Measurements from ENCODE around the gene CAVIN3.

Gene CAVIN3

DNA sequence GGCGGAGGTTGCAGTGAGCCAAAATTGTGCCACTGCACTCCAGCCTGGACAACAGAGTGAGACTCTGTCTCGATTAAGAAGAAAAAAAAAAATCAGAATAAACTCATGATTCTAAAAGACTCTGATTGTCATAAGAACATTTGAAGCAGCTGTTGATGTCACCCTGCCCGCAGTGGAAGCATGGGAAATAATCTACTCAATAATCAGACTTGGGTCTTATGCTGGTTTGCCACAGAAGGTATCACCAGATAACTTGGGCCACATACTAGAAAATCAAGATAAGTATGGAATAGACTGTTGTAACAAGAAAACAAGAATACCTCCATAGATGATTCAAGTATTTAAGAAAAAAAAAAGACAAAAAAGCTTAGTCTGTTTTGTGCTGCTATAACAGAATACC lies 8.2 kb downstream of the CAVIN3 start:
- TF ChIP-seq, protein P1, sequence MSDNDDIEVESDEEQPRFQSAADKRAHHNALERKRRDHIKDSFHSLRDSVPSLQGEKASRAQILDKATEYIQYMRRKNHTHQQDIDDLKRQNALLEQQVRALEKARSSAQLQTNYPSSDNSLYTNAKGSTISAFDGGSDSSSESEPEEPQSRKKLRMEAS (IDR thresholded peaks at IDR 0.05) = no peak
- TF ChIP-seq RAD21 (IDR thresholded peaks at IDR 0.05; ENCODE audit: low read depth) = no peak
- TF ChIP-seq, protein P2, sequence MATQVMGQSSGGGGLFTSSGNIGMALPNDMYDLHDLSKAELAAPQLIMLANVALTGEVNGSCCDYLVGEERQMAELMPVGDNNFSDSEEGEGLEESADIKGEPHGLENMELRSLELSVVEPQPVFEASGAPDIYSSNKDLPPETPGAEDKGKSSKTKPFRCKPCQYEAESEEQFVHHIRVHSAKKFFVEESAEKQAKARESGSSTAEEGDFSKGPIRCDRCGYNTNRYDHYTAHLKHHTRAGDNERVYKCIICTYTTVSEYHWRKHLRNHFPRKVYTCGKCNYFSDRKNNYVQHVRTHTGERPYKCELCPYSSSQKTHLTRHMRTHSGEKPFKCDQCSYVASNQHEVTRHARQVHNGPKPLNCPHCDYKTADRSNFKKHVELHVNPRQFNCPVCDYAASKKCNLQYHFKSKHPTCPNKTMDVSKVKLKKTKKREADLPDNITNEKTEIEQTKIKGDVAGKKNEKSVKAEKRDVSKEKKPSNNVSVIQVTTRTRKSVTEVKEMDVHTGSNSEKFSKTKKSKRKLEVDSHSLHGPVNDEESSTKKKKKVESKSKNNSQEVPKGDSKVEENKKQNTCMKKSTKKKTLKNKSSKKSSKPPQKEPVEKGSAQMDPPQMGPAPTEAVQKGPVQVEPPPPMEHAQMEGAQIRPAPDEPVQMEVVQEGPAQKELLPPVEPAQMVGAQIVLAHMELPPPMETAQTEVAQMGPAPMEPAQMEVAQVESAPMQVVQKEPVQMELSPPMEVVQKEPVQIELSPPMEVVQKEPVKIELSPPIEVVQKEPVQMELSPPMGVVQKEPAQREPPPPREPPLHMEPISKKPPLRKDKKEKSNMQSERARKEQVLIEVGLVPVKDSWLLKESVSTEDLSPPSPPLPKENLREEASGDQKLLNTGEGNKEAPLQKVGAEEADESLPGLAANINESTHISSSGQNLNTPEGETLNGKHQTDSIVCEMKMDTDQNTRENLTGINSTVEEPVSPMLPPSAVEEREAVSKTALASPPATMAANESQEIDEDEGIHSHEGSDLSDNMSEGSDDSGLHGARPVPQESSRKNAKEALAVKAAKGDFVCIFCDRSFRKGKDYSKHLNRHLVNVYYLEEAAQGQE (IDR thresholded peaks at IDR 0.05; ENCODE audit: low read depth) = no peak
- no peak for TF ChIP-seq ZBTB7A (IDR thresholded peaks at IDR 0.05; ENCODE audit: low read depth)
- TF ChIP-seq CREB1 (IDR thresholded peaks at IDR 0.05; ENCODE audit: low read depth) = no peak
- no peak for TF ChIP-seq NFIC (IDR thresholded peaks at IDR 0.05)

DNA sequence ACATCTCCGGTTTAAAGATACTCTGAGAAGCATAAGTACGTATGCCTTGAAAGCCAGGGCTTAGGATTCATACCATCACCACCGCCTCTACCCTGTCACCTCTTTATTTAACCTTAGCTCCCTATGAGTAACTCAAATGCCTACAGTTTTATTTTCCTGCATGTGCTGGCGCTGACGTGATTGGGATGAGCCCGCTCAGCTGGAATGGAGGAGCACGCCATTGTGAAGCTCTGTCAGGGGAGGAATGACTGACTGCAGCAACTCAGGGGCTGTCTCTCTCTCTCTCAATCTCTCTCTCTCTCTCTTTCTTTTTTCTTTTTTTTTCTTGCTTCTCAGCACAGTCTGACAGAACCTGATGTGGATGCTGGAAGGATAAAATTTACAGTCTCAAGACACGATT lies 12.4 kb downstream of the CAVIN3 start:
- TF ChIP-seq EGR1 (IDR thresholded peaks at IDR 0.05) = no peak
- TF ChIP-seq, protein P2 (IDR thresholded peaks at IDR 0.05; ENCODE audit: low read depth) = no peak
- TF ChIP-seq CEBPB (IDR thresholded peaks at IDR 0.05) = no peak
- TF ChIP-seq, protein P1 (IDR thresholded peaks at IDR 0.05) = no peak
- TF ChIP-seq, protein P3, sequence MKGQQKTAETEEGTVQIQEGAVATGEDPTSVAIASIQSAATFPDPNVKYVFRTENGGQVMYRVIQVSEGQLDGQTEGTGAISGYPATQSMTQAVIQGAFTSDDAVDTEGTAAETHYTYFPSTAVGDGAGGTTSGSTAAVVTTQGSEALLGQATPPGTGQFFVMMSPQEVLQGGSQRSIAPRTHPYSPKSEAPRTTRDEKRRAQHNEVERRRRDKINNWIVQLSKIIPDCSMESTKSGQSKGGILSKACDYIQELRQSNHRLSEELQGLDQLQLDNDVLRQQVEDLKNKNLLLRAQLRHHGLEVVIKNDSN (IDR thresholded peaks at IDR 0.05) = no peak
- no peak for TF ChIP-seq TAF1 (IDR thresholded peaks at IDR 0.05; ENCODE audit: low read depth)
- no peak for TF ChIP-seq RAD21 (IDR thresholded peaks at IDR 0.05; ENCODE audit: low read depth)
- TF ChIP-seq EP300 (IDR thresholded peaks at IDR 0.05; ENCODE audit: borderline replicate concordance) = no peak
- TF ChIP-seq TCF12 (IDR thresholded peaks at IDR 0.05; ENCODE audit: low read depth) = no peak
- no peak for TF ChIP-seq NFIC (IDR thresholded peaks at IDR 0.05)
- TF ChIP-seq YY1 (IDR thresholded peaks at IDR 0.05; ENCODE audit: low read depth) = no peak
- TF ChIP-seq ZBTB7A (IDR thresholded peaks at IDR 0.05; ENCODE audit: low read depth) = no peak
- no peak for TF ChIP-seq CREB1 (IDR thresholded peaks at IDR 0.05; ENCODE audit: low read depth)
- no peak for TF ChIP-seq FOXM1 (IDR thresholded peaks at IDR 0.05; ENCODE audit: borderline replicate concordance, low read depth)
- TF ChIP-seq TEAD4 (IDR thresholded peaks at IDR 0.05) = no peak

DNA sequence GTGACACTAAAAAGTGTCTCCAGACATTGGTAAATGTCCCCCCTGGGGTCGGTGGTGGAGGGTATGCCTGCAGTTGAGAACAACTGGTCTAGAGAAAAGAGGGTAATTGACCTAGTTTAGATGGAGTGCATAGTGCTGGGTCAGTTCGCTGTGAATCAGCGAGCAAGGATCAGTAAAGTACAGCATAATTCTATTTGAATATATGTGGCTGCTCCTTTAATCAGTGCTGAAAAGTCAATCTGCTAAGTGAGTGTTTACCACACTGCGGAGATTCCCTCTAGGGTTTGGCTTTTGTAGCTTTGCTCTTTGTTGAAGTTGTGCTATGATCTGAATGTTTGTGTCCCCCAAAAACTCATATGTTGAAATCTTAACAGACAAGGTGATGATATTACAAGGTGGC lies 15.0 kb downstream of the CAVIN3 start:
- TF ChIP-seq EGR1 (IDR thresholded peaks at IDR 0.05) = no peak
- no peak for TF ChIP-seq TAF1 (IDR thresholded peaks at IDR 0.05; ENCODE audit: low read depth)
- no peak for TF ChIP-seq FOXM1 (IDR thresholded peaks at IDR 0.05; ENCODE audit: borderline replicate concordance, low read depth)
- no peak for TF ChIP-seq ZBTB7A (IDR thresholded peaks at IDR 0.05; ENCODE audit: low read depth)
- TF ChIP-seq YY1 (IDR thresholded peaks at IDR 0.05; ENCODE audit: low read depth) = no peak
- TF ChIP-seq, protein P1 (IDR thresholded peaks at IDR 0.05) = no peak
- no peak for TF ChIP-seq NFIC (IDR thresholded peaks at IDR 0.05)
- no peak for TF ChIP-seq CEBPB (IDR thresholded peaks at IDR 0.05)
- no peak for TF ChIP-seq TEAD4 (IDR thresholded peaks at IDR 0.05)
- TF ChIP-seq, protein P2 (IDR thresholded peaks at IDR 0.05; ENCODE audit: low read depth) = no peak

DNA sequence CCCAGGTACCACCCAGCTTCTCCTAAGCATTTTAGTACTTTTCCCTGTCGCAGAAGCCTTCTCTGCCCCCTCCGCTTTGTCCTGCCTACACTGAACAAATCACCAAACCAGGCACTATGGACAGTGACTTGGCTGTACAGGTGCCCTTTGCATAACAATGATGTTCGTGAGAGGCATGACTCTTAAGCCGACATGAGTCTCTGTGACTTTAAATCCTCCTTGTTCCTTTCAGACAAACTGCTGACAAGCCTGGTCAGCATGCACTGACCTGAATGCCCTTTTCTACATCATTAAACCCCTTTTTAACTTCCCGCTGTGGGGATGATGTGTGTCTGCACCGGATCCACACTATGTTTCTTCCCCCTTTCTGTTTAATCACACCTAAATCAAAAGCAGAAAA lies 16.6 kb downstream of the CAVIN3 start:
- TF ChIP-seq, protein P1 (IDR thresholded peaks at IDR 0.05) = no peak
- TF ChIP-seq EP300 (IDR thresholded peaks at IDR 0.05; ENCODE audit: borderline replicate concordance) = no peak
- no peak for TF ChIP-seq ZBTB7A (IDR thresholded peaks at IDR 0.05; ENCODE audit: low read depth)
- no peak for TF ChIP-seq NFIC (IDR thresholded peaks at IDR 0.05)
- TF ChIP-seq RAD21 (IDR thresholded peaks at IDR 0.05; ENCODE audit: low read depth) = no peak
- TF ChIP-seq TCF12 (IDR thresholded peaks at IDR 0.05; ENCODE audit: low read depth) = no peak
- no peak for TF ChIP-seq YY1 (IDR thresholded peaks at IDR 0.05; ENCODE audit: low read depth)
- no peak for TF ChIP-seq TEAD4 (IDR thresholded peaks at IDR 0.05)
- no peak for TF ChIP-seq EGR1 (IDR thresholded peaks at IDR 0.05)
- TF ChIP-seq CEBPB (IDR thresholded peaks at IDR 0.05) = no peak
- TF ChIP-seq FOXM1 (IDR thresholded peaks at IDR 0.05; ENCODE audit: borderline replicate concordance, low read depth) = no peak
- no peak for TF ChIP-seq CREB1 (IDR thresholded peaks at IDR 0.05; ENCODE audit: low read depth)
- TF ChIP-seq, protein P3 (IDR thresholded peaks at IDR 0.05) = no peak

All from Ishikawa (cell line).